Activated CD8-positive, alpha-beta T cell treated with anti-CD3 and anti-CD28 coated beads for 36 hours (primary cell): ENCODE measurements around the gene CENPC. TPM values are rescaled to one million over a fixed set of nuclear protein-coding genes. Genes with fewer than 3 reads are reported as not detected.
A peak's percentile ranks its signal among the peaks of the same experiment; 100 is the strongest.
"Not testable (repeated sequence)": the region's sequence is repeated elsewhere in the genome, so short reads cannot be mapped to it uniquely, and the experiment has no call there.

Experiments used
- ATAC-seq: fragments of 200-7000 bp; cut with Tn5 transposase; one replicate; pipeline ENCODE4 v1.10.0; 2021; ENCODE audit warnings: mild to moderate bottlenecking, moderate library complexity
- CTCF ChIA-PET: fragments of 350-600 bp; sonication (Branson Sonifier 250); formaldehyde crosslinking; loops from one replicate; lab custom pipeline; 2021; ENCODE audit warnings: antibody characterized with exemption; lab: Charles Lee
- POLR2A ChIA-PET: fragments of 350-600 bp; sonication (Branson Sonifier 250); formaldehyde crosslinking; loops from one replicate; lab custom pipeline; 2021; ENCODE audit warnings: antibody characterized with exemption; lab: Charles Lee
- DNase-seq: peaks from one replicate; pipeline ENCODE4 v3.0.0-alpha.2; 2020
- H3K27ac Mint-ChIP-seq: one replicate; pipeline ENCODE4 v1.8.0; 2021; ENCODE audit warnings: mild to moderate bottlenecking, mixed read lengths
- H3K27me3 Mint-ChIP-seq: one replicate; pipeline ENCODE4 v1.8.0; 2021; ENCODE audit warnings: mixed read lengths
- H3K36me3 Mint-ChIP-seq: one replicate; pipeline ENCODE4 v1.8.0; 2021; ENCODE audit warnings: low read depth, mixed read lengths
- H3K4me1 Mint-ChIP-seq: one replicate; pipeline ENCODE4 v1.8.0; 2021; ENCODE audit warnings: low read depth, mixed read lengths
- H3K4me3 Mint-ChIP-seq: one replicate; pipeline ENCODE4 v1.8.0; 2021; ENCODE audit warnings: mild to moderate bottlenecking, moderate library complexity, mixed read lengths
- H3K9me3 Mint-ChIP-seq: one replicate; pipeline ENCODE4 v1.8.0; 2021; ENCODE audit warnings: mixed read lengths
- CTCF ChIP-seq: fragments of 200-600 bp; IDR thresholded peaks from one replicate; pipeline ENCODE4 v1.8.0; 2022; ENCODE audit warnings: antibody characterized with exemption, mild to moderate bottlenecking
- intact Hi-C: fragments of 100-400 bp; cut with micrococcal nuclease; formaldehyde crosslinking; loops from one replicate; pipeline ENCODE4 v1.10.0; 2022
- total RNA-seq, 2 experiments: library from RNA; stranded (reverse); gene quantifications; one replicate each; pipeline ENCODE4 v1.2.3, GENCODE V29; 2021

Gene CENPC
- total RNA-seq, 2 experiments from 2014 or later, result 29.1 to 32.0 TPM

- no peak for TF ChIP-seq CTCF
- Mint-ChIP-seq H3K27me3 (peaks cover 1% of the 10 kb centered on the region), H3K36me3 (no peaks in the 10 kb centered on the region), H3K27ac (no peak overlapping the region), H3K9me3 (no peaks in the 10 kb centered on the region), H3K4me1 (peaks cover 7% of the 10 kb centered on the region), H3K4me3 (no peak overlapping the region)
- no peak for ATAC-seq
- ChIA-PET POLR2A (interaction anchor here (0.7 kb wide), 1 partner anchor 147 kb away, joined by 4 read pairs; no protein-coding TSS in a partner anchor), CTCF (no interaction called here)
- intact Hi-C loops, result no loop called here
- no peak for DNase-seq
These were observed 8.8 kb upstream of the CENPC start for GRCh38 chr4:67554096-67554495.

GRCh38 chr4:67552146-67552792 lies 7.0 kb upstream of the CENPC start:
- H3K36me3 Mint-ChIP-seq, H3K4me1 Mint-ChIP-seq, ATAC-seq, H3K4me3 Mint-ChIP-seq, H3K27ac Mint-ChIP-seq, DNase-seq, intact Hi-C loops, H3K27me3 Mint-ChIP-seq, POLR2A ChIA-PET, H3K9me3 Mint-ChIP-seq: not testable (repeated sequence)
- CTCF ChIA-PET, result interaction anchor here (1.2 kb wide), 2 partner anchors 149 to 357 kb away, joined by 3 read pairs; partner anchors contain the start of gene UBA6

GRCh38 chr4:67550857-67551256 lies 5.6 kb upstream of the CENPC start:
- Mint-ChIP-seq H3K36me3 (no peaks in the 10 kb centered on the region), H3K4me1 (peaks cover 8% of the 10 kb centered on the region), H3K27me3 (no peaks in the 10 kb centered on the region), H3K27ac (no peak overlapping the region), H3K9me3 (no peaks in the 10 kb centered on the region), H3K4me3 (no peak overlapping the region)
- ATAC-seq (no peak), DNase-seq (no peak)
- no peak for TF ChIP-seq CTCF
- intact Hi-C loops, result no loop called here
- ChIA-PET POLR2A (no interaction called here), CTCF (no interaction called here)

- Mint-ChIP-seq H3K27ac (no peak overlapping the region), H3K9me3 (no peaks in the 10 kb centered on the region), H3K4me1 (peaks cover 8% of the 10 kb centered on the region), H3K4me3 (no peak overlapping the region), H3K27me3 (no peaks in the 10 kb centered on the region), H3K36me3 (no peaks in the 10 kb centered on the region)
- DNase-seq, result no peak
- ChIA-PET POLR2A (no interaction called here), CTCF (interaction anchor here (1.0 kb wide), 1 partner anchor 361 kb away, joined by 4 read pairs; no protein-coding TSS in a partner anchor)
- no peak for ATAC-seq
- no peak for TF ChIP-seq CTCF
- intact Hi-C loops, result no loop called here
These were observed 5.1 kb upstream of the CENPC start for GRCh38 chr4:67550451-67550850.

GRCh38 chr4:67549123-67549522 lies 3.8 kb upstream of the CENPC start:
- ChIA-PET CTCF (interaction anchor here (1.0 kb wide), 1 partner anchor 197 kb away, joined by 3 read pairs; no protein-coding TSS in a partner anchor), POLR2A (no interaction called here)
- no peaks in the 10 kb centered on the region for H3K9me3 Mint-ChIP-seq
- DNase-seq, result no peak
- TF ChIP-seq CTCF, result peak; percentile 69
- H3K4me3 Mint-ChIP-seq, result no peak overlapping the region
- no peak overlapping the region for H3K27ac Mint-ChIP-seq
- intact Hi-C loops, result loop anchor here (2.0 to 5.0 kb wide), 3 partner anchors 33 to 362 kb away; partner anchors contain the start of gene UBA6
- no peaks in the 10 kb centered on the region for H3K27me3 Mint-ChIP-seq
- no peak for ATAC-seq
- peaks cover 10% of the 10 kb centered on the region for H3K4me1 Mint-ChIP-seq
- peaks cover 6% of the 10 kb centered on the region for H3K36me3 Mint-ChIP-seq
